CD4-positive, alpha-beta T cell treated with Interleukin-21 for 1 hour (primary cell): Measurements from ENCODE around the gene CBLB.

Experiments
- DNase-seq: peaks from one replicate; pipeline ENCODE4 v3.0.0-alpha.2; 2020

Gene CBLB

DNA sequence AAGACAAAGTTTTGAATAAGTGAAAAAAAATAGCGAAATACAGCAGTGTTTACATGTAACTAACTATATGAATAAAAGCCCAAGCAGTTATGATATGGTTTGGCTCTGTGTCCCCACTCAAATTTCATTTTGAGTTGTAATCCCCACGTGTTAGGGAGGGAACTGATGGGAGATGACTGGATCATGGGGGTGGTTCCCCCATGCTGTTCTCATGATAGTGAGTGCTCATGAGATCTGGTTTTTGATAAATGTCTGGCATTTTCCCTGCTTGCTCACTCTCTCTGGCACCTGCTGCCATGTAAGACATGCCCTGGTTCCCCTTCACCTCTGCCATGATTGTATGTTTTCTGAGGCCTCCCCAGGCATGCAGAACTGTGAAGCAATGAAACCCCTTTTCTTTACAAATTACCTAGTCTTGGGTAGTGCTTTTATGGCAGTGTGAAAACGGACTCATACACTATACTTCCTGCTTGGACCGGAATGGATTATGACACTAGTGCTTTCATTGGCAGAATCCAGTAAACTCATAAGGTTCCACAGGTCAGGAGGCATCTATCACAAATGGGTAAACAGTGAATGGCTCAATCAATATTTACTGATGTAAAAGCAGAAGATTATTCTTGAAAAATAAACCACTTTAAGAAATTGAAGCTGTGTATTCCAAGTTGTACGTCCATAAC is 192.1 kb downstream of the CBLB start:
- DNase-seq: no peak

DNA sequence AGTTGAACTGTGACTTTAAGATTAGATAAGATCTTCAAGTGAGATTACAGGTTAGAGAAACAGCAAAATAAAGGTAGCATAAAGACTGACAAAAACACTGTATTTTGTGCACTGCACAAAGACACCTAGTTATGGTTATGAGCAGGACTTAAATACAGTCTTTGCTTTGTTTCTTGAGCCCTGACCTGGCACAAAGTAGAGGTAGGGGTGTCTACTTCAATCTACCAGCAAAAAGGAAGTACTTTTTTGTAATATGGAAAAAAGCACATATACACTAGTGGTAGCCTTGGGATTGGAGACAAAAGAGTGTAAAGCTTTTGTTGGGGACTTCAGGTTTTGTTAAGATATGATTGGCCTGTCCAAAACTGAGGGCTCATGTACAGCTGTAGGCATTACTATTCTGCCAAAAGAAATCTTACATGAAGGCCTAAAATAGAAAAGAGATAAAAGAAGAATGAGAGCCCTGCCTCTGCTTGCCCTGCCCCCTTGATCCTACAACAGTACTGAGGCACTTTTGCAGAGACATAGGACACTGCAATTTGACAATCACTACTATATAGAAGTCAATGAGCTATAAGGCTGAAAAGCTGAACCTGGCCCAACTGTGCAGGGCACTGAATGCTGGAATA is 194.3 kb downstream of the CBLB start:
- DNase-seq: no peak

DNA sequence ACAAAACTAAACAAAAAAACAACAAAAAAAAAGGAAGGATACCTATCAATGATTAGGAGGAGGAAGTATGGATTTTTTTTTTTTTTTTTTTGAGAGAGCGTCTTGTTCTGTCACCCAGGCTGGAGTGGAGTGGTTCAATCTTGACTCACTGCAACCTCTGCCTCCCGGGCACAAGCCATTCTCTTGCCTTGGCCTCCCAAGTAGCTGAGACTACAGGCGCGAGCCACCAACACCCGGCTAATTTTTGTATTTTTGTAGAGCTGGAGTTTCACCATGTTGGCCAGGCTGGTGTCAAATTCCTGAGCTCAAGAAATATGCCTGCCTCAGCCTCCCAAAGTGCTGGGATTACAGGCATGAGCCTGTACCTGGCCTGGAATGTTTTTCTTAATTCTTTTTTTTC is 195.8 kb downstream of the CBLB start:
- DNase-seq: no peak

GRCh38 chr3:105662306-105662705 is 206.5 kb downstream of the CBLB start:
- no peak for DNase-seq

- no peak for DNase-seq
Observed at GRCh38 chr3:105661461-105661860, 207.4 kb downstream of the CBLB start.

DNA sequence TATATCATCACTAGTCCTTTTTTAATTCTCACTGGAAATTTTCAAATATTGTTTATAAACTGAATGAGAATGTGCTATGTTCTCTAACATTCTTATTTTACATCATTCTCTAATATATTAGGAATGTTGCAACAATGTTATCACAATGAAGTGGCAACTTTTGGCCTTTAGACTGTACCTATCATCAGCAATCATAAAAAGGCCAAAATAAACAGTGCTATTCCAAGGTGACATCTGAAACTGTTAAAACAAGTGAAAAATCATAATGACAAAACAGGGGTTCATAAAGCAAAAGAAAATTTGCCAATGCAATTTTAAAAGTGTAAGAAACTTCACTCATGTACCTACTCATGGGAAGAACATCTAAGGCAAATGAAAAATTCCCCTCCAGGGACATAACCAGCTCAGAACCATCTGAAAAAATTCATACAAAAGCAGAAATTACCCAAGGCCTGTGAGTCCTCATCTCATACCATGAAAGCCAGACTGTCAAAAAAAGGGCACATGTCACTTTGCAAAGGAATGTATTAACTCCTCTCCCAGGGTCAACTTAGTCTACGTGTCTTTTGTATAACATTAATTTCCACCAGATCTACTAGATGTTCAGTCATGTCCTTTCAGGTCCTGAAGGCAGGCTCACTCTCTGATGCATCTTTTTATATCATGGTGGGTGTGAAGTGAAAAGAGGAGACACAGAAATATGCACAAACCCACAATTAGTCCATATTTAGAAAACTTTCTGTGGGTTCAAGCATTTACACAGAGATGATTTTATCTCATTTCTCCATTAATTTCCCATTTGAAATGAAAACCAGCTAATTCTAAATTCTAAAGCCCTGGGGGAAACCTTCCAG is 211.9 kb downstream of the CBLB start:
- DNase-seq: no peak

DNA sequence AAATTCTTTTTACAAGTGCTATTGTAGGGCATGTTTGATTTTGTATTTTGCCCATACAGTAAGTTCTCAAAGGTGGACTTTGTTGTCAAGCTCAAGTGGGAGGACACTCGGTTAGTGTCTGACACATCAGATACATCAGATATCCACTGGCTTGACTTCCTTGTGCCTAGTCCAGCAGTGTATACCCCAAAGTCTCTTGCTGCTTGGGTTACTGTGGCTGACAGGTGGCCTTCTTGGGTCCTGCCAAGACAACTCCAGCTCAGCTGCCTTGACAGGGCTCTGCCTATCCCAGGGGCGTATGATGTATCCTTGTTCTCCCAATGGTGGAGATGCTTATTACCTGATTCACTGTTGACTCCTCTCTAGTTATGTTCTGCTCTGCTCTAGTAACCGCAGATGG is 214.9 kb downstream of the CBLB start:
- DNase-seq: no peak

GRCh38 chr3:105653166-105653565 is 215.6 kb downstream of the CBLB start:
- DNase-seq: no peak

DNA sequence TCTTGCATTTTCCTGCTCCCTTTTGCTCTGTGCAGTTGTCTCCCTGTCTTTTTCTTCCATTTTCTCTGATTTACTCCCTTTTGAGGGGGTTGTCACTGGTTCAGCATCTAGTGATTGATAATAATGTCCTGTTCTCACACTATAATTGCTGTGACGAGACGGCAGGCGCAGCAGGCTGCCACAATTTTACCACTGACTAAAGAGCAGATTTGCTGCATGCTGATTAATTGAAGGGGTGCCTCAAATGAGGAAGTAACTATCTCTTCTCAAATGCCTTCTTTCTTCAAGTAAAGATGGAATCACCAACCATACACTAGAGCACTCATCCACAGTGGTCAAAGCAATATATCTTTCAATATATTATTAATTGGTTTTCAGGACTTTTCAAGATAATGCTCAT is 219.3 kb downstream of the CBLB start:
- no peak for DNase-seq

DNA sequence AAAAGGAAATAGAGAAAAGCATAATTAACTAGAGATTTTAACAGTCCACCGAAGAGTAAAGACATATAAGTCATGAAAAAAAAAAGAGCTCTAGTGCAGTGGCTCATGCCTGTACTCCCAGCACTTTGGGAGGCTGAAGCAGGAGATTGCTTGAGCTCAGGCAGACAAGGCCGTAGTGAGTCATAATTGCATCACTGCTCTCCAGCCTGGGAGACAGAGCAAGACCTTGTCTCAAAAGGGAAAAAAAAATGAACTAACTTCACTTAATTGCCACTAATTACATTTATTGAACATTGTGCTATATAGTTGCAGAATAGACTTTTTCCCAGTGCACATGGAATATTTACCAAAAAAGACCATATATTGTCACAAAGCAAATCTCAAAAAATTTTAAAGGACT is 221.8 kb downstream of the CBLB start:
- DNase-seq: no peak

GRCh38 chr3:105639131-105639530 is 229.7 kb downstream of the CBLB start:
- no peak for DNase-seq

DNA sequence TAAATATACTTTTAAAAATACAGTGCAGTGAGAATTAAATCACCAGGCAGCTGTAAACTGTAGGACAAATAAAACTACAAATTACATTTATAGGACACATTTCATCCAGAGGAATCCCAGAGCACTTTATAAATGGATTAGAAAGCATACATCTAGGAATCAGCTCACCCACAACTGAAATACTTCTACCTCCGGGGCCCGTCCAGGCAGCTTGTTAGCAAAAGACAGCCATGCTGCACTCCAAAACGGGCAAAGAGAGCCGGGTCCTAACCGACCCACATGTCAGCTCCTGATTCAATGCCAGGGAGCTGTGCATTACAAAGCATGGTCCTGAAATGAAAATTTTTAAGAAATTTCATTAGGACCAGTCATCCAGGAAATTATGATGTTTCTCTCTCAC is 234.1 kb downstream of the CBLB start:
- no peak for DNase-seq

DNA sequence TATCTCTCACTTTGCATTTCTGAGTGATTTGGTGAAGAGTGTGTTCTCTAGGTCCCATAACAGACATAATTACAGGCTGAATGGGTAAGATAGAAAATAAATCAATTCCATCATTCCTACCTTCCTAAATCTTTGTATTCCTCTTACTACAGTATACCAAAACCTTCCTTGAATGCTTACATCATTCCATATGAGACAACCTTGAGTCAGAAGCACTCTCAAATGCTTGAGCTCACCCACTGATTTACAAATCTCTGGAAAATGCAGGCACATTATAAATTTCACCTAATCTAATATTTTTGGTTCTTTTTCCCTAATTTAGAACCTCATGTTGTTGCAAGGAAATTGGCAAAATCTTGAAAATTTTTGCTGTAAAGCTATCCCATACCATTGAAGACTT is 239.1 kb downstream of the CBLB start:
- DNase-seq: no peak

DNA sequence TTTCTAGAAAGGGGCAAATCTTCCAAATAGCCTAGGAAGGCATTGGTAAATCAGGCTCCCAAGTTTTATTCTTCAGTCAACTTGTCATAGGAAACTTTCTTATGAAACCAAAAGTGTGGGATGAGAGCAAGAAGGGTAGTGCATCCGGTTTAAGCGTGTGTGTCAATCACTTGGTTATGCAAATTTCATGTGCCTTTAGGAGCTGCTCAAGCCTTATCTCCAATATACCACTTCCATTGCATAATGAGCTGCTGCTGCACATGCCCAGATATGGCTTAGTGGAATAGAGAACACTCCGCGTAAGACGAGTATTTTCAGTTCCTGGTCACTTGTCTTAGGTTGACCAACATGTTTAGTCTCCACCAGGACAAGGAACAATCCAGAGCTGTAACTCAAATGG is 242.1 kb downstream of the CBLB start:
- DNase-seq: no peak

- no peak for DNase-seq
Observed at GRCh38 chr3:105622169-105622568, 246.6 kb downstream of the CBLB start.

GRCh38 chr3:105620236-105620635 is 248.6 kb downstream of the CBLB start:
- DNase-seq: no peak

GRCh38 chr3:105619651-105620050 is 249.2 kb downstream of the CBLB start:
- no peak for DNase-seq

- no peak for DNase-seq
Observed at GRCh38 chr3:105618556-105618955, 250.3 kb downstream of the CBLB start.

DNA sequence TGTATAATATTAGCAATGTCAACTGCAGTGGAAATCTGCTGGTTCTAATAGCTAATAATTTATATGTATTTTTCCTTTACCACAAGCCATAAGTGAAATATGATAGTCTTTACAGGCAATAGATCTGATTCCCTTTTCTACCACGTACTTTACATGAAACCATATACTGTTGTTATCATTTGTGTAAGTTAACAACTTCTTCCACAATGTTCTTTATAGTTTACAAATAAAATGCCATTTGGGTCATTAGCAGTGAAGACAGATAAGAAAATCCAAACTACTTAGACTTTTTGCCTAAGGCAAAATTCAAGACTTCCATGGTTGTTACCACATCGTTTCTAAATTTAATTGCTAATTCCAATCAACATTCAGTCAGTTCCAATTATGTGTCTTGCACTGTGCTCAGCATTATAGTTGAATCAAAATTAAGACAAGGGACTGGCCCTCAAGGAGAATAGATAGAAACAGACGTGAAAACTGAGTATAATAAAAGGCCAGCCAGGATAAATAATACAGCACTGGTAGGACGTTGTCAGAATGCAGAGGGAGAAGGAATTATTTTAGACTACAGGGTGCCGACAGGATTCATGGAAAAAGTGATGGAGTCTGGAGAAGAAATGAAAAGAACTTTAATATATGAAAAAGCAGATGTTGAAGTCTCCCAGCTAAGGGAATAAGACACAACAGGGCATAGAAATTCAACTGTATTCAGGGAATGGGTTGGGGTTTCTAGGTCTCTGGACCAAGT is 252.3 kb downstream of the CBLB start:
- no peak for DNase-seq

GRCh38 chr3:105615814-105616213 is 253.0 kb downstream of the CBLB start:
- DNase-seq: no peak

- DNase-seq: no peak
Observed at GRCh38 chr3:105614288-105615030, 254.4 kb downstream of the CBLB start.

DNA sequence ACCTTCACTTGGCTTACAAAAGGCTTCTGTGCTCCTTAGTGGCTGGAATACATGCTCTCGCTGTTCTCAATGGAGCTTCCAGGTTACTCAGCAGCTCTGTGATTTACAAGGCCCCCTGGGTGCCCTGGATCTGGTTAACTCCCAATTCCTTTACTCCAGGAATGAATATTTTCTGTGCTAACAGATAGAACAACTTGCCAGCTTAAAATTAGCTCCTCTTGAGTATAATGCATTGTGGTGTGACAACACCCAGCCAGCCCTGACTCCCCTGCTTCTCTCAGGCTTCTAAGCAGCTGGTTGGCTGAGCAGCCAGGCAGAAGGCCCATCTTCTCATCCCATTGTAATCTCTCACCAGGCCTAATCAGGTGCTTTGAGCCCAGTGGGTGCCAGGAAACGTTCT is 255.7 kb downstream of the CBLB start:
- DNase-seq: no peak
